GM21737 (cell line): ENCODE results near the gene SRSF3.
"Not testable (repeated sequence)": the region's sequence is repeated elsewhere in the genome, so short reads cannot be mapped to it uniquely, and the experiment has no call there.

Experiments
- ATAC-seq: cut with Tn5 transposase; IDR thresholded peaks from one replicate; pipeline ENCODE4 v1.9.1; 2021; ENCODE audit warnings: mild to moderate bottlenecking, moderate library complexity; ENCODE audit not compliant: unreplicated experiment

Gene SRSF3

DNA sequence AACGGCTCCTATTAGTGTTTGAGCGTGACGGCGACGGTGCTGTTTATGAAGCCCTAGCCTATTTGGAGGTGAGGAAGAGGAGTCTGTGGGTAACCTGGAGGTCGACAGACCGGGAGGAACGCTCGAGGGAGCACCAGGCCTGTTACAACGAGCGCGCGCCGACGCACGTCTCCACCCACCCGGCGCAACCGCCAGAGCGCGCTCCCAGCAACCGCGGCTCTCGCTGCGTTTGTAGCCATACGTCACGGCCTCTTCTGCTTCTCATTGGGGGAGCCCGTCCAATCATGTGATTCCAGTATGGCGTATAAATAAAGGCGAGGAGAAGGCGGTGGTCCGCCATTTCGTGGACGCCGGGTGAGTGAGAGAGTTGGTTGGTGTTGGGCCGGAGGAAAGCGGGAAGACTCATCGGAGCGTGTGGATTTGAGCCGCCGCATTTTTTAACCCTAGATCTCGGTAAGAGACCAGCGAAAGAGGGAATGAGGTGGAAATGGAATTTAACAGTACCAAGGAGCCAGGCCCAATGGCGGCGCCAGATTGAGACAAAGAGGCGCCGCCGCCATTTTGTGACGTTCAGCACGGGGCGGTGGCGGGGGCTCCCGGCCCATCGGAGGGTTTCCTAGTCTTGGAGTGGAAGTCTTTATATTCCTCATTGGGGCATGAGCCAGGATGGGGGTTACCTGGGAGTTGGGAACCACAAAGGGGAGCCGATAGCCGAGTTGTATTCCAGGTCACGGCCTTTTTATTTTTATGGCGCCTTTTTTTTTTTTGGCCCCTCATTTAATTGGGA is at the start of gene SRSF3:
Gene SRSF3, plus strand, starts transcription at position 334 of the 787 bp plus-strand sequence. CDS start 2,401 bp downstream, outside the sequence.
- ATAC-seq, result peak; percentile 89

DNA sequence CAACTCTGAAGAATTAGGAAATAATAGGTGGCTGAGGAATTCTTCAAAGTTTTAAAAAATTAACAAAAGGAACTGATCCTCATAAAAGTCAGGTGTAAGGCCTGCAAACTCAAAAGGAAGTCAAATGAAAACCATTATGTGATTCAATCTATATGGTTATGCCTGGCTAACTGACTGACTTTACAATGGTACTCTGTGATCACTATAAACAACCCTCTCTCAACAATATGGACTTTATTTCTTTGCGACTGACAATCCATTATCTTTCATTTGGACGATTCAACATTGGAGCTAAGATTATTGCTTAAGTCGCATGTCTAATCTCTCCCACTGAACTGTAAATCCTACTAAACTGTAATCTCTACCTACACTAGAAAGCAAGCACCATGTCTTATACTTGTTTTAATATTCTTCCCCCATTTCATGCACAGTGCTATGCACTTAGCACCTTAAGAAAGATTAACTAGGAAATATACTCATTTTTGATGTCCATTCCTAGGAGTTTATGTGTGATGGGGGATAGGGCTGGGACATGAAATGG is 48.3 kb upstream of the SRSF3 start:
- no peak for ATAC-seq

DNA sequence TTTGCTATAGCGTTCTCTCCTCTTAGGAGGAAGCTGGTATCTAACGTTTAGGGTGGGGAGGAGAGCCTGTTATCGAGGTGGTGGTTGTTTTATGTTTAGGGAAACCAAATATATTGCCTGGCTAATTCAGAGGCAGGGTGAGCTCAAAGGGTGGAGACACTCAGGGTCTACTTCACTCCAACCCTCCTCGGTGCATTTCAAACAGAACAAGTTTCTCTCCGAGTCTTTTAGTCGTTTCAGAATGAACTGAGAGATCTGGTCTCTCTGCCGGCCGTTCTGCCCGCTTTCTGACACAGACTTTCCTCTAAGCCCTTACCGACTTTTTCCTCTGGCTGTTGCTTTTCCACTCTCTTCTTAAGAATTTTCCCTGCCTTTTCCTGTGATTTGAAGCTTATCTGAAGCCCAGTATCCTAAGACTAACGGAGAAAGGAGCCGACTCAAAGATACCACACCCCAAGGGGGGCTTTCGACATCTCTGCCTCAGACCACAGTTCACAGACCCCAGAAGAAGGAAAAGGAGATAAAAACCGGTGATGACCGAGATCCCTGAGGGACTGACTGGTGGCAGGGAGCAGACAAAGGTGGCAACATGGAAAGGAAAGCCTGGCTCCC is 47.7 kb upstream of the SRSF3 start:
- ATAC-seq, result no peak

DNA sequence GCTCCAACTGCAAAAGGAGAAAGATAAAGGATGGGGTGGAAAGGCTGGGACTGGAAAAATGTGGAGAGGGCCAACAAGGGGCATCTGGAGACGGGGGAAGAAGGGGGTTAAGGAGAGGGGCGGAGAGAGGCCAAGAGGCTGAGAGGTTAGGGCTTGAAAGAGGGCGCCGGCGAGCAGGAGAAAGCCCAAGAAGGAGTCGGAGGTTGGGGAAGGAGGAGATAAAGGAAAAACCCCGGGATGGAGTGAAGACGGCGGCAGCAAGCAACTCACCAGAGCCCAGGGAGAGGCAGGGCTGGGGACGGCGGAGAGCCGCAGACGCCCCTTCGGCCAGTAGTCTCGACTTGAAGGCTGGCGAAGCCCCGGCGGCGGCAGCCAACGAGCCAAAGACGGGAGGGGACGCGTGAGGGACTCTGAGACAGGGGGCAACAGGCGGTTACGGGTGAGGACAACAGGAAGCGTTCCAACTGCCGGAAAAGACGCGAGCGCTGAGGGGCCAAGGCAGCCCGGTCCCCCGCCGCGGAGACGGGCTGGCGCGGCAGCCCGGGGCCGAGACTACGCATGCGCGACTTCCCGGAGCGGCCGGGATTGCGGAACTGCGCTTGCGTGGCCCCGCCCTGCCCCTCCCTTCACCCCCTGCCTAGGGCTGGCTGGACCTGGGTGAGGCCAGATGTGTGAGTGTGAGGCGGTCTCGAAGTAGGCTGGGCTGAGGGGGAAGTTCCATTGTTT is 47.1 kb upstream of the SRSF3 start, which contains the start of gene STK38:
Gene STK38, minus strand, starts transcription at position 560 of the 726 bp plus-strand sequence. CDS start 7,277 bp downstream, outside the sequence.
- peak; percentile 68 for ATAC-seq

DNA sequence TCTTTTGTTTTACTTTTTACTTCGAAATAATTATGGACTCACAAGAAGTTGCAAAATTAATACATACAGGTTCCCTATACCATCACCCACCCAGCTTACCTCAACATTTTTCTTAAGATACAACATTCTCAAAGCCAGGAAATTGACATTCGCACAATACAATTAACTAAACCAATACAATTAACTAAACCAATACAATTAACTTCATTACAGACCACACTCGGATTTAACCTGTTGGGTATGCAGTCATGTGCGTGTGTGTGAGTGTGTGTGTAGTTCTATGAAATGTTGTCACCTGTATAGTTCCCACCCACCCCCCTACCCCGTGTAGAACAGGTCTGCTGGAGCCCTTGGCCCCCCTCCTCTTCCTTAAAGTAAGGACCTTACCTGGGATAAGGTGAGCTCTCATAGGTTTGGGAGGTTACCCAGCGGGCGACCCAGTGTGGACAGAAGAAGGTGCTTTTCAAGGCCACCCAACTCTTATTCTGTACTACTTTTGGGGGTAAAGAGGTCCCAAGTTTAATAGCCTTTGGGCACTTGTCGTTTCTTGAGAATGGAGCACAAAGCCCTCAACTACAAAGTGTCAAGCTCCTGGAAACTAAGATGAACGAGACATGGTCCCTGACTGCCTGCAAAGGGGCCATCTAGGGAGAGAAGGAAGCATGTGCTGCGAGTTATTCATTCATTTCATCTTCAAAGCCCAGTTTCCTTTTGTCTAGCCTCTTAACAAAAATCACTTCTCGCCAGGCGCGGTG is 46.3 kb upstream of the SRSF3 start:
- ATAC-seq, result no peak

DNA sequence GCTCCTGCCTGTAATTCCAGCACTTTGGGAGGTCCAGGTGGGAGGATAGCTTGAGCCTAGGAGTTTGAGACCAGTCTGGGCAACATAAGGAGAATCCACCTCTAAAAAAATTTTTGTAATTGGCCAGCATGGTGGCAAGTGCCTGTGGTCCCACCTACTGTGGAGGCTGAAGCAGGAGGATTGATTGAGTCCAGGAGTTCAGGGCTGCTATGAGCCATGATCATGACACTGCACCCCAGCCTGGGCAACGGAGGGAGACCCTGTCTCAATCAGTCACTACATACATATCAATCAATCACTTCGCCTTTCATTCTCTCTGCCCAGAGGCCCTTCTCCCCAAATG is 45.8 kb upstream of the SRSF3 start:
- ATAC-seq, result no peak

DNA sequence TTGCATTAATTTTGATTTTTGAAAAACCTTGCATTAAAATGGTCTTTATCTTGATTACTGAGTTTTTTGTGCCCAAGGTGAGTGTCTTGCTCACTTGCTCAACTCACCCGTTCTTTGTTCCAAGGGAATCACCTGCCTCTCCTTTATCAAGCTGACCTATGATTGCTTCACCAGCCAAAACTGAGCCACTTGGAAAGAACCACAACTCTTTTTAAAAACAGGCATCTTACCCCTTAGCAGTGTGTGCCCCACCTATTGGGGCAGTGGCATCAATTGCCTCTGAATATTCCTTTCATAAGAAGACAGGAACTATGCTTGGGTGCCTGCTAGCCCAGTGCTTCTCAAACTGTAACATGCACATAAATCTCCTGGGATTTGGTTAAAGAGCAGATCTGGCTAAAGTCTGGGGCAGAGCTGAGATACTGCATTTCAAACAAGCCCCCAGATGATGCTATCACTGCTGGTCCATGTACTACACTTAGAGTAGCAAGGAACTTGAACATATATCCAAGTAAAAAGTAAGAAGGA is 43.6 kb upstream of the SRSF3 start:
- ATAC-seq, result no peak

DNA sequence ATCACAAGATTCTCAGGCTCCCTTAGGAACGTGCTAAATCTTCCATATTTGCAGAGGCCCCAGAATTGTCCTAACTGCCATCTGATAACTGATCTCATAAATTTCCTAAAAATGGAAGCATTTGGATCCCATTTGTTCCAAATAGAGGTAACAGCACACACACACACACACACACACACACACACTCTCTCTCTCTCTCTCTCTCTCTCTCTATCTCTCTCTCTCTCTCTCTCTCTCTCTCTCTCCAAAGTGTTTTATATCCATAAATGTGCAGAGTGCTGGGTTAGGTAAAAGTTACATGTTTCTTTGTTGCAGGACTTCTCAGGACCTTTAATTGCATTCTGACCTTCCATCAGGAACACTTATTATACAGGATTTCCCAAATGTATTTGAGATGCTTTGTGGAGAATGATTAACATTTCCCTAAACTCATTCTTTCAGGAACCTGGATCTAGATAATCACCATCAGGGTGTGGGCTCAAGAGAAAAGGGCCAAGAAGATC is 38.4 kb upstream of the SRSF3 start:
- no peak for ATAC-seq

DNA sequence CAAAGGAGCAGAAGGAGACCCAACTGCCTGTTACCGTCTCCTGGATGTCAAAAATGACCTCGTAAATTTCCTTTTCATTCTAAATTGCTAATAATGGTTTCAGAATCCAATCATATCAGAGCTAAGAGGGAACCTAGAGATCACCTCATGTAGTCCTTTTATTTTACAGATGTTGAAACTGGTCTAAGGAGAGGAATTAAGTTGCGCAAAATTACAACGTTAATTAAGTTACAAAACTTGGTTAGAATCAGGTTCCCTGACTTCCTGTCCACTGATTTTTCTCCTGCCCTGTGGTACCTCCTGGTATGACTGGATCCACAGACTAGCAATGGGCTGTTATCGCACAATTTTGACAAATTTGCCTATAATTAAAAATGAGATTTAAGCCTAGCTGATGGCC is 37.9 kb upstream of the SRSF3 start:
- no peak for ATAC-seq

DNA sequence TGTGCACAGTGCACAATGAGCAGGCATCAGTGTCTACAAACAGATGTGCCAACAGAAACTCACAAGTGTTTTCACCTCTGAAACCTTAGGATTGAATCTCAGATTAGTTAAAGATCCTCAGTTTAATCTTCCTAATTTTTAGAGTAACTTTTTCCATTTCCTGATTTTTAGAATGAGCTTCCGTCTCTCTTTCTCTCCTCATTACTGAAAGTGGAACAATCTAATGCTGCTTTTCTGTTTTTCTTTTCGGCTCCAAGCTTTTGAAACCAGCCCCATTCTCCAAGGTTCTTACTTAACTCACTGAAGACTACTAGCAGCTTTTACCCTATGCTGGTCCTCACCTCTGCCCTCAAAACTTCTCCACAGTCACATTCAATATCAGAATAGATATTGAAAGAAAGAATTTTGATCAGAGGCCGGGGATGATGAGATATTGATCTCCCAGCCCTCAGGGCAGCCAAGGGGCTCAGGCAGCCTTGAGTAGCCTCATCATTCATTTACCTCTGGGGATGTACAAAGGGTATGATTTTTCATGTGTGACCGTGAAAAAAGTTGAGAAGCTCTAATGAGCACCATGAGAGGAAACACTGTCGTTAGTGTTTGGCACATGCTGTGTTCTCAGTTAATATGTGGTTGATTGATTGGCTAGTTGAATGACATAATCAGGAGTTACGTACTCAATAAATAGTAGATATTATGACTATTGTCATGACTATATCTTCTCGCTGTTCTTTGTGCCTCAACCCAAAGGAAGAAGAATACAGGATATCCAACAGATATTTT is 35.0 kb upstream of the SRSF3 start:
- no peak for ATAC-seq

DNA sequence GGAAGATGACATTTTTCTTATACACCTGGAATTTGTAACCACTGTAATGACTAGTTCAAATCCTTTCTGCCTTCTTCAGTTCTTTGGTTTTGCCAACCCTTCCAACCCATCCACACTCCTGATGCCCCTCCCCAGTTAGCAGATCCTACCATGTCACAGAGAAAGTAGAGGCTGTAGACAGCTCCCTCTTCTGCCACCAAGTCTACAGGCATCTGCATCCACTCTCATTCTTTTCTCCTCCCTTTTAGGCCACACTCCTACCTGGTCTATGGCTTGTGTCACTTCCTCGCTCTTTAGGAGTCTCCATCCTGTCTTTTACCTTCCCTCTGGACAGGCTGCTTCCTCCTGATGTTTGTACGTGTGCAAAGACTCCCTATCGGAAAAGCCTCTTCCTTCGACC is 33.3 kb upstream of the SRSF3 start:
- no peak for ATAC-seq

DNA sequence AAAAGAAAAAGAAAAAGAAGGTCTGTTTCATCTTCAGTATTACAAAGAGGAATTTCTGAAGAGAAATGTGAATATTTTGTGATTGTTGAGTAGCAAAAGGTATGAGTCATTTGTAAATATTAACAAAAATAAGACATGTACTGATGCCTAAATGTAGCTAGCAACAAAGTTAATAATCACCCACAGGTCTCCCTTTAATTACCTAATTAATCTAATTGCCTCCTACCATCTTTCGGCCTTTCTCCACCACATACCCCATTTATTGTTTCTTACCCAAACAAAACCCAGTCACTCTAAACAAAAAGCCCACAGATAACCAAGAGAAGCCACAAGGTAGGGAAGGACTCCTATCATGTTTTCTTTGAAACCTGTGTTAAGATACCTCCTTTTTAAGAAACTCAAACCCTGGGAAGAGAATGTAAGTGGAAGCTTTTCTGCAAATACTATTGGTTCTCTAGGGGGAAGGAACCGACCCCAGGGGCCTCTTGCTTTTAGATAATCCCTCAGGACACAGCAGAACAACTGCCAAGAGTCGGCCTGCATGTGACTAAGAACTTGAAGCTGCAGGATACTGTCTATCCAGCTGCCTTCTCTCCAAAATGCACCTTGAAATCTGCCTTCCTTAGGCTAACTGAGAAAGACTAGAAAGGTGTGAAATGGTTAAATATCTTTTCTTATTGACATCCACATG is 30.8 kb upstream of the SRSF3 start:
- ATAC-seq, result no peak

DNA sequence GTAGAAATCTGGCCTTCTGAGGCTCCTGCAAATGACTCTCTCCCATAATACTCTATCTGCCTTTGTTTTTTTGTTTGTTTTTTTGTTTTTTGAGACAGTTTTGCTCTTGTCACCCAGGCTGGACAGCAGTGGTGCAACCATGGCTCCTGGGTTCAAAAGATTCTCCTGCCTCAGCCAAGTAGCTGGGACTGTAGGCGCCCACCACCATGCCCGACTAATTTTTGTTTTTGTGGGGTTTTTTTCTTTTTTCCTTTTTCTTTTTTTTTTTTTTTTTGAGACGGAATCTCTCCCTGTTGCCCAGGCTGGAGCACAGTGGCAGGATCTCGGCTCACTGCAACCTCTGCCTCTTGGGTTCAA is 30.3 kb upstream of the SRSF3 start:
- ATAC-seq, result no peak

DNA sequence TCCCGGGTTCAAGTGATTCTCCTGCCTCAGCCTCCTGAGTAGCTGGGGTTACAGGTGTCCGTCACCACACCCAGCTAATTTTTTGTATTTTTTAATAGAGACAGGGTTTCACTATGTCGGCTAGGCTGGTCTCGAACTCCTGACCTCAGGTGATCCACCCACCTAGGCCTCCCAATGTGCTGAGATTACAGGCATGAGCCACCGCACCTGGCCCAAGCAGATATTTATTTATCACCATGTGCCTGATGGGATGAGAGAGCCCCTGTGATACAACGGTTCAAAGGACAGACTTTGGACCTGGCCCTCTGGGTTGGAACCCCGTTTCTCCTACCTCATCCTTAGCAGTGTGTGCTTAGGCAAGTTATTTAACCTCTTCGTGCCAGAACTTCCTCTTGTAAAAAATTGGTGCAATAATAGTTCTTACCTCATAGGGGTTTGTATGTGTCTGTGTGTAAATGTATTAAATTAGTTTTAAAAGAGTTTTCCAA is 27.7 kb upstream of the SRSF3 start:
- no peak for ATAC-seq

DNA sequence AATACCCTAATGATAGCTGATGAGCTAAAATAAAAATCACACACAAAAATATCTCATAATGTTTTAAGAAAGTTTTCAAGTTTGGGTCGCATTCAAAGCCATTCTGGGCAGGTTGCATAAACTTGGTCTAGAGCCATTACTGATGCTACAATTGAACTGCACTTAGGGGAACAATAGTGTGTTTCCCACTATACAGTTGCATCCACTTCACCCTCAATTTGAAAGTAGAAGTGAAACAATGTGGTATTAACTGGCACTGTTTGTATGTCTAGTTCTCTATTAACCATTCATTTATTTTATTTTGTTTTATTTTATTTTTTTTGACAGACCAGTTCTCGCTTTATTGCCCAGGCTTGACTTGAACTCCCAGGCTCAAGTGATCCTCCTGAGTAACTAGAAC is 23.9 kb upstream of the SRSF3 start:
- ATAC-seq, result no peak

DNA sequence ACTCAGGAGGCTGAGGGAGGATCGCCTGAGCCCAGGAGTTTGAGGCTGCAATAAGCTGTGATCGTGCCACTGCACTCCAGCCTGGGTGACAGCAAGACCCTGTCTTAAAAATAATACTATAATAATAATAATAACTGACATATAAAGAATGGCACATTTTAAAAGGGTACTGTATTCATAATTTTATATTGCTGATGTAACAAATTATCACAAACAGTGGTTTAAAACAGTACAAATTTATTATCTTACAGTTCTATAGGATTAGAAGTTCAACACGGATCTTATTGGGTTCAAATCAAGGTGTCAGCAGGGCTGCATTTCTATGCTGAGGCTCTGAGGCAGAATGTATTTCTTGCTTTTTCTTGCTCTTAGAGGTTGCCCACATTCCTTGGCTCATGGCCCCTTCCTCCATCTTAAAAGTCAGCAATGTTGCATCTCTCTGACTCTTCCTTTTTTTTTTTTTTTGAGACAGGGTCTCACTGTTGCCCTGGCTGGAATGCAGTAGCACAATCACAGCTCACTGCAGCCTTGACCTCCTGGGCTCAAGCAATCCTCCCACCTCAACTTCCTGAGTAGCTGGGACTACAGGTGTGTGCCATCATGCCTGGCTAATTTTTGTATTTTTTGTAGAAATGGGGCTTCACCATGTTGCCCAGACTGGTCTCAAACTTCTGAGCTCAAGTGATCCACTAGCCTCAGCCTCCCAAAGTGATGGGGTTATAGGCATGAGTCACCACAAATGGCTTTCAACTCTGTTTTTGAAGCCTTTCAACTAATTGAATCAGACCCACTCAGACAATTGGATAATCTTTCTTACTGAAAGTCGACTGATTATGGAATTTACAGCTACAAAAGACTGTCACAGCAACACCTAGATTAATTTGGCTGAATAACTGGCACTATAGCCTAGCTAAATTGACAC is 22.8 kb upstream of the SRSF3 start:
- no peak for ATAC-seq

DNA sequence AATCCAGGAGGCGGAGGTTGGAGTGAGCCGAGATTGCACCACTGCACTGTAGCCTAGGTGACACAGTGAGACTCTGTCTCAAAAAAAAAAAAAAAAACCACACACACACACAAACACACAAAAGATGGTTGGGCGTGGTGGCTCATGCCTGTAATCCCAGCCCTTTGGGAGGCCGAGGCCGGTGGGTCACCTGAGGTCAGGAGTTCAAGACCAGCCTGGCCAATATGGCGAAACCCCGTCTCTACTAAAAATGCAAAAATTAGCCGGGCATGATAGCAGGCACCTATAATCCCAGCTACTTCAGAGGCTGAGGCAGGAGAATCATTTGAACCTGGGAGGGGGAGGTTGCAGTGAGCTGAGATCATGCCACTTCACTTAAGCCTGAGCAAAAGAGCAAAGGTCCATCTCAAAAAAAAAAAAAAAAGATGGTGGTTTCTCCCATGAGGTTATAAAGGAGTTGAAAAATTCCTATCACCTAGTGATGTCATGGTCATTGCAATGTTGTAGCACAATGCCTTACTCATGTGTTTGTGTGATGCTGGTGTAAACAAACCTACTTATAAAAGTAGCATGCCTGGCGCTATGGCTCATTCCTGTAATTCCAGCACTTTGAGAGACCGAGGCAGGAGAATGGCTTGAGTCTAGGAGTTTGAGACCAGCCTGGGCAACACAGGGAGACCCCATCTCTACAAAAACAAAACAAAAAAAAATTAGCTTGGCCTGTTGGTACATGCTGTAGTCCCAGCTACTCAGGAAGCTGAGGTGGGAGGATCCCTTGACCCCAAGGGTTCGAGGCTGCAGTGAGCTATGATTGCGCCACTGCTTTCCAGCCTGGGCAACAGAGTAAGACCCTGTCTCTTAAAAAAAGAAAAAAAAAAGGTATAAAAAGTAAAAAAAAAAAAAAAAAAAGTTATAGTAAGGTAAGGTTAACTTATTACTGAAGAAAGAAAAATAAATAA is 21.5 kb upstream of the SRSF3 start:
- not testable (repeated sequence) for ATAC-seq
